HG03045 (cell line): ENCODE measurements around the gene FARS2.

Source experiments
- ATAC-seq: cut with Tn5 transposase; IDR thresholded peaks from one replicate; pipeline ENCODE4 v1.9.1; 2021; ENCODE audit warnings: mild to moderate bottlenecking, moderate library complexity; ENCODE audit not compliant: unreplicated experiment

Gene FARS2

GRCh38 chr6:5817869-5818268 lies 556.6 kb downstream of the FARS2 start:
- ATAC-seq, result no peak

- ATAC-seq, result no peak
These were observed 557.6 kb downstream of the FARS2 start for GRCh38 chr6:5818959-5819358.
